H9 (cell line): ENCODE results near the gene TGFBR2. TPM values are rescaled to one million over a fixed set of nuclear protein-coding genes. Genes with fewer than 3 reads are reported as not detected.

Experiments used
- DNase-seq: peaks from one replicate; pipeline ENCODE4 v3.0.0-alpha.2; 2017
- H2AFZ ChIP-seq: one replicate; pipeline ENCODE4 v1.6.1; 2013; ENCODE audit warnings: mild to moderate bottlenecking, low read length, control low read depth, moderate library complexity
- H2AK5ac ChIP-seq: 2 replicates; pipeline ENCODE4 v1.6.1; 2013; ENCODE audit warnings: low read length, control low read depth, mixed read lengths; ENCODE audit not compliant: insufficient read length
- H2BK120ac ChIP-seq: one replicate; pipeline ENCODE4 v1.6.1; 2013; ENCODE audit warnings: low read depth, mild to moderate bottlenecking, low read length, control low read depth, inconsistent platforms; ENCODE audit not compliant: poor library complexity, severe bottlenecking
- H2BK12ac ChIP-seq: 2 replicates; pipeline ENCODE4 v1.6.1; 2013; ENCODE audit warnings: low read length, control low read depth, mixed read lengths, low read depth; ENCODE audit not compliant: insufficient read length
- H2BK15ac ChIP-seq: 2 replicates; pipeline ENCODE4 v1.6.1; 2013; ENCODE audit warnings: low read depth, low read length, control low read depth
- H2BK20ac ChIP-seq: one replicate; pipeline ENCODE4 v1.6.1; 2013; ENCODE audit warnings: low read depth, mild to moderate bottlenecking, low read length, control low read depth, inconsistent platforms; ENCODE audit not compliant: poor library complexity, severe bottlenecking
- H2BK5ac ChIP-seq: 2 replicates; pipeline ENCODE4 v1.6.1; 2013; ENCODE audit warnings: low read length, control low read depth, mixed read lengths; ENCODE audit not compliant: insufficient read length
- H3K14ac ChIP-seq: 2 replicates; pipeline ENCODE4 v1.6.1; 2013; ENCODE audit warnings: low read length, control low read depth; ENCODE audit not compliant: insufficient read depth
- H3K18ac ChIP-seq: 2 replicates; pipeline ENCODE4 v1.6.1; 2013; ENCODE audit warnings: low read depth, mild to moderate bottlenecking, mixed read lengths, low read length, control low read depth; ENCODE audit not compliant: insufficient read length
- H3K23ac ChIP-seq: 2 replicates; pipeline ENCODE4 v1.6.1; 2013; ENCODE audit warnings: low read length, control low read depth, mixed read lengths, low read depth; ENCODE audit not compliant: insufficient read length
- H3K23me2 ChIP-seq: 2 replicates; pipeline ENCODE4 v1.6.1; 2013; ENCODE audit warnings: low read depth, mild to moderate bottlenecking, mixed read lengths, low read length, control low read depth; ENCODE audit not compliant: insufficient read length, poor library complexity, severe bottlenecking
- H3K27ac ChIP-seq: 2 replicates; pipeline ENCODE4 v1.5.1; 2013; ENCODE audit warnings: low read length, control low read depth, mixed read lengths, low read depth; ENCODE audit not compliant: insufficient read length
- H3K27me3 ChIP-seq: 2 replicates; pipeline ENCODE4 v1.6.1; 2013; ENCODE audit warnings: low read length, control low read depth, inconsistent platforms; ENCODE audit not compliant: insufficient read depth
- H3K4ac ChIP-seq: 2 replicates; pipeline ENCODE4 v1.6.1; 2013; ENCODE audit warnings: low read depth, mild to moderate bottlenecking, control low read depth, inconsistent platforms, low read length, moderate library complexity
- H3K4me1 ChIP-seq: 2 replicates; pipeline ENCODE4 v1.6.1; 2013; ENCODE audit warnings: low read length, control low read depth, inconsistent platforms; ENCODE audit not compliant: insufficient read depth
- H3K4me2 ChIP-seq: 2 replicates; pipeline ENCODE4 v1.6.1; 2013; ENCODE audit warnings: low read length, control low read depth, mixed read lengths; ENCODE audit not compliant: insufficient read length, insufficient read depth
- H3K56ac ChIP-seq: 2 replicates; pipeline ENCODE4 v1.6.1; 2013; ENCODE audit warnings: low read depth, mild to moderate bottlenecking, mixed read lengths, low read length, control low read depth; ENCODE audit not compliant: insufficient read length
- H3K79me1 ChIP-seq: 2 replicates; pipeline ENCODE4 v1.6.1; 2013; ENCODE audit warnings: low read depth, mild to moderate bottlenecking, moderate library complexity, low read length, control low read depth, inconsistent platforms; ENCODE audit not compliant: insufficient read depth, poor library complexity, severe bottlenecking
- H3K79me2 ChIP-seq: 2 replicates; pipeline ENCODE4 v1.6.1; 2013; ENCODE audit warnings: low read length, control low read depth, inconsistent platforms; ENCODE audit not compliant: insufficient read depth
- H3K9ac ChIP-seq: 2 replicates; pipeline ENCODE4 v1.6.1; 2013; ENCODE audit warnings: low read length, control low read depth, mixed read lengths; ENCODE audit not compliant: insufficient read length; ENCODE audit errors: extremely low read depth
- H3K9me3 ChIP-seq: one replicate; pipeline ENCODE4 v1.6.1; 2013; ENCODE audit warnings: low read depth, low read length, inconsistent platforms; ENCODE audit not compliant: control insufficient read depth
- H3T11ph ChIP-seq: one replicate; pipeline ENCODE4 v1.6.1; 2013; ENCODE audit warnings: mild to moderate bottlenecking, low read length, control low read depth, inconsistent platforms
- H4K20me1 ChIP-seq: one replicate; pipeline ENCODE4 v1.6.1; 2013; ENCODE audit not compliant: control insufficient read depth, insufficient read length, insufficient read depth
- H4K5ac ChIP-seq: 2 replicates; pipeline ENCODE4 v1.6.1; 2013; ENCODE audit warnings: low read depth, mild to moderate bottlenecking, mixed read lengths, low read length, control low read depth; ENCODE audit not compliant: insufficient read length
- H4K8ac ChIP-seq: replicated peaks from 2 replicates; pipeline ENCODE4 v1.6.1; 2013; ENCODE audit warnings: low read length, control low read depth, mixed read lengths, low read depth; ENCODE audit not compliant: insufficient read length
- H4K91ac ChIP-seq: 2 replicates; pipeline ENCODE4 v1.6.1; 2013; ENCODE audit warnings: low read depth, mild to moderate bottlenecking, moderate library complexity, mixed read lengths, low read length, control low read depth; ENCODE audit not compliant: insufficient read length
- H3K27ac Mint-ChIP-seq, 3 experiments: 2 replicates in 2 of 3; 3 replicates in 1 of 3; pipeline ENCODE4 v1.8.0; 2020 to 2021; ENCODE audit warnings: mixed read lengths in 3 of 3, mild to moderate bottlenecking in 1 of 3, moderate library complexity in 1 of 3
- H3K27me3 Mint-ChIP-seq: 2 replicates; pipeline ENCODE4 v1.8.0; 2021; ENCODE audit warnings: low read depth, mild to moderate bottlenecking, moderate library complexity, mixed read lengths
- H3K36me3 Mint-ChIP-seq, 3 experiments: 2 replicates in 2 of 3; 3 replicates in 1 of 3; pipeline ENCODE4 v1.8.0; 2020 to 2021; ENCODE audit warnings: low read depth in 3 of 3, mixed read lengths in 3 of 3; ENCODE audit not compliant: insufficient read depth in 1 of 3
- H3K4me1 Mint-ChIP-seq, 2 experiments: 2 replicates each; pipeline ENCODE4 v1.8.0; 2020; ENCODE audit warnings: mixed read lengths in 2 of 2
- H3K4me3 Mint-ChIP-seq, 2 experiments: 2 replicates in 1 of 2; 3 replicates in 1 of 2; pipeline ENCODE4 v1.8.0; 2020 to 2021; ENCODE audit warnings: mild to moderate bottlenecking in 2 of 2, mixed read lengths in 2 of 2, moderate library complexity in 1 of 2
- H3K9me3 Mint-ChIP-seq, 2 experiments: 2 replicates in 1 of 2; 3 replicates in 1 of 2; pipeline ENCODE4 v1.8.0; 2020; ENCODE audit warnings: mild to moderate bottlenecking in 2 of 2, mixed read lengths in 2 of 2, moderate library complexity in 1 of 2
- WGBS: extraction: QIAGEN DNeasy Blood & Tissue Kit; methylation state at CpG from one replicate; pipeline ENCODE4 v1.1.7; 2013; ENCODE audit warnings: missing lambda C conversion rate, low lambda C conversion rate, mixed read lengths; ENCODE audit not compliant: insufficient read length; ENCODE audit errors: extremely low coverage; 5-methylcytosine and 5-hydroxymethylcytosine counted together
- total RNA-seq: library from RNA; stranded (reverse); gene quantifications from 2 replicates; pipeline ENCODE4 v1.2.1, GENCODE V29; 2021
- TF ChIP-seq, protein P1 (sequence below): fragments of 200-600 bp; sonication (generic); conservative IDR thresholded peaks from 3 replicates; pipeline ENCODE4 v1.8.0; 2021; ENCODE audit warnings: antibody characterized with exemption, mild to moderate bottlenecking

The TGFBR2 gene
- total RNA-seq, 1 experiment from 2014 or later, result 10.6 TPM

DNA sequence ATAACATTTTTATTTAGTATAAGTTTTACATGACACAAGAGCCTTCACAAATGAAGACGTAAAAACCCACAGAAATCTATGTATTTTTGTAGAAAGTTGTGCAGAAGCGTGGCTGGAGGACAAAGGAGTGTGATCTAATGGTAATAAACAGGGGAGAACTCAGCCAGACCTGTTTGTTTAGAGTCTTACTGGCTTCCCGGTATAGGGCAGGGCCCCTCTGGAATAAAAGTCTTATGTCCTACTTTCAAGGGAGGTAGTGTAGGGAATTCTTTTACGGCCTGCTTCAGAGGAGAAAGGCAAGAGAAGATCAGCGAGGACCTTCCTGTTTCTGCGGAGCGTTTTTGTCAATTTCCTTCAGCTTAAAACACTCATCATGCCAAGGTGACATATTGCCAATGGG, 103.6 kb downstream of the TGFBR2 start:
- peaks cover 7% of the 10 kb centered on the region for H3K9me3 ChIP-seq
- H3K4me1 Mint-ChIP-seq, result peaks cover 14 to 19% of the 10 kb centered on the region in 2 experiments
- H3K27ac Mint-ChIP-seq, result peak overlapping the region in 1 of 3 experiments; percentile 6; a peak in 1 of 7 replicates
- no peaks in the 10 kb centered on the region; the same call in 1 of the 2 replicates for H3K27me3 Mint-ChIP-seq
- no peak overlapping the region for H3K18ac ChIP-seq
- H4K91ac ChIP-seq, result no peak overlapping the region
- H2AK5ac ChIP-seq, result no peak overlapping the region
- H2BK120ac ChIP-seq, result no peak overlapping the region
- no peaks in the 10 kb centered on the region for H3K27me3 ChIP-seq
- TF ChIP-seq, protein P1, sequence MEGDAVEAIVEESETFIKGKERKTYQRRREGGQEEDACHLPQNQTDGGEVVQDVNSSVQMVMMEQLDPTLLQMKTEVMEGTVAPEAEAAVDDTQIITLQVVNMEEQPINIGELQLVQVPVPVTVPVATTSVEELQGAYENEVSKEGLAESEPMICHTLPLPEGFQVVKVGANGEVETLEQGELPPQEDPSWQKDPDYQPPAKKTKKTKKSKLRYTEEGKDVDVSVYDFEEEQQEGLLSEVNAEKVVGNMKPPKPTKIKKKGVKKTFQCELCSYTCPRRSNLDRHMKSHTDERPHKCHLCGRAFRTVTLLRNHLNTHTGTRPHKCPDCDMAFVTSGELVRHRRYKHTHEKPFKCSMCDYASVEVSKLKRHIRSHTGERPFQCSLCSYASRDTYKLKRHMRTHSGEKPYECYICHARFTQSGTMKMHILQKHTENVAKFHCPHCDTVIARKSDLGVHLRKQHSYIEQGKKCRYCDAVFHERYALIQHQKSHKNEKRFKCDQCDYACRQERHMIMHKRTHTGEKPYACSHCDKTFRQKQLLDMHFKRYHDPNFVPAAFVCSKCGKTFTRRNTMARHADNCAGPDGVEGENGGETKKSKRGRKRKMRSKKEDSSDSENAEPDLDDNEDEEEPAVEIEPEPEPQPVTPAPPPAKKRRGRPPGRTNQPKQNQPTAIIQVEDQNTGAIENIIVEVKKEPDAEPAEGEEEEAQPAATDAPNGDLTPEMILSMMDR, result no peak
- H3K79me1 ChIP-seq, result no peaks in the 10 kb centered on the region
- no peaks in the 10 kb centered on the region for H3K23me2 ChIP-seq
- H2BK5ac ChIP-seq, result no peak overlapping the region
- no peak overlapping the region for H3K9ac ChIP-seq
- no peak overlapping the region for H3T11ph ChIP-seq
- H4K5ac ChIP-seq, result no peak overlapping the region
- H3K4me3 Mint-ChIP-seq, result no peak overlapping the region
- peaks cover 17 to 24% (median 20%) of the 10 kb centered on the region in 3 experiments for H3K36me3 Mint-ChIP-seq
- H4K8ac ChIP-seq, result no peak overlapping the region
- no peak overlapping the region for H3K27ac ChIP-seq
- H3K23ac ChIP-seq, result no peak overlapping the region
- H2BK15ac ChIP-seq, result no peak overlapping the region
- no CpG with 5 or more reads among the region's 7 CpGs for WGBS
- H3K14ac ChIP-seq, result no peak overlapping the region
- no peaks in the 10 kb centered on the region for H3K79me2 ChIP-seq
- H3K4me1 ChIP-seq, result peaks cover under 1% of the 10 kb centered on the region; the same call in 1 of the 2 replicates
- no peak for DNase-seq
- H3K4me2 ChIP-seq, result no peak overlapping the region
- H2AFZ ChIP-seq, result no peak overlapping the region
- no peak overlapping the region for H2BK20ac ChIP-seq
- no peak overlapping the region for H3K56ac ChIP-seq
- H4K20me1 ChIP-seq, result no peaks in the 10 kb centered on the region
- peaks cover 20 to 25% of the 10 kb centered on the region in 2 experiments for H3K9me3 Mint-ChIP-seq
- H2BK12ac ChIP-seq, result no peak overlapping the region
- no peak overlapping the region for H3K4ac ChIP-seq
